HPDE6-E6E7 (cell line): ENCODE results near the gene PLD1.
"Not testable (repeated sequence)": the region's sequence is repeated elsewhere in the genome, so short reads cannot be mapped to it uniquely, and the experiment has no call there.

Experiments
- DNase-seq: peaks from one replicate; pipeline ENCODE4 v3.0.0; 2011; ENCODE audit warnings: missing footprints; ENCODE audit errors: extremely low spot score

The PLD1 gene

GRCh38 chr3:171699601-171700000 is 110.7 kb downstream of the PLD1 start:
- DNase-seq = no peak

GRCh38 chr3:171696805-171697204 is 113.5 kb downstream of the PLD1 start:
- DNase-seq = no peak

- no peak for DNase-seq
Observed at GRCh38 chr3:171695426-171695825, 114.9 kb downstream of the PLD1 start.

- no peak for DNase-seq
Observed at GRCh38 chr3:171694888-171695287, 115.4 kb downstream of the PLD1 start.

GRCh38 chr3:171692551-171692950 is 117.7 kb downstream of the PLD1 start:
- DNase-seq = not testable (repeated sequence)

GRCh38 chr3:171691485-171691884 is 118.8 kb downstream of the PLD1 start:
- no peak for DNase-seq

GRCh38 chr3:171690281-171690680 is 120.0 kb downstream of the PLD1 start:
- no peak for DNase-seq

- DNase-seq = no peak
Observed at GRCh38 chr3:171688593-171688992, 121.7 kb downstream of the PLD1 start.

GRCh38 chr3:171688002-171688401 is 122.3 kb downstream of the PLD1 start:
- DNase-seq = no peak

- no peak for DNase-seq
Observed at GRCh38 chr3:171687581-171687980, 122.7 kb downstream of the PLD1 start.

- DNase-seq = no peak
Observed at GRCh38 chr3:171687064-171687463, 123.2 kb downstream of the PLD1 start.

- DNase-seq = no peak
Observed at GRCh38 chr3:171685116-171685895, 125.0 kb downstream of the PLD1 start.

GRCh38 chr3:171684221-171684620 is 126.1 kb downstream of the PLD1 start:
- DNase-seq = no peak

GRCh38 chr3:171682743-171683142 is 127.5 kb downstream of the PLD1 start:
- DNase-seq = no peak

GRCh38 chr3:171680726-171681411 is 129.4 kb downstream of the PLD1 start:
- DNase-seq = no peak

GRCh38 chr3:171678971-171679492 is 131.3 kb downstream of the PLD1 start:
- no peak for DNase-seq

GRCh38 chr3:171677706-171678105 is 132.6 kb downstream of the PLD1 start:
- no peak for DNase-seq

- no peak for DNase-seq
Observed at GRCh38 chr3:171676601-171677175, 133.6 kb downstream of the PLD1 start.

- DNase-seq = no peak
Observed at GRCh38 chr3:171673951-171674350, 136.3 kb downstream of the PLD1 start.

- no peak for DNase-seq
Observed at GRCh38 chr3:171672538-171672937, 137.7 kb downstream of the PLD1 start.

- DNase-seq = no peak
Observed at GRCh38 chr3:171672124-171672523, 138.2 kb downstream of the PLD1 start.

GRCh38 chr3:171671709-171672108 is 138.6 kb downstream of the PLD1 start:
- DNase-seq = no peak

- no peak for DNase-seq
Observed at GRCh38 chr3:171666516-171666915, 143.8 kb downstream of the PLD1 start.
